Fibroblast of peridontal ligament (primary cell): ENCODE data around the gene TBCCD1.

Experiments
- DNase-seq: peaks from one replicate; pipeline ENCODE4 v3.0.0-alpha.2; 2010; ENCODE audit errors: extremely low read depth

Gene TBCCD1, protein sequence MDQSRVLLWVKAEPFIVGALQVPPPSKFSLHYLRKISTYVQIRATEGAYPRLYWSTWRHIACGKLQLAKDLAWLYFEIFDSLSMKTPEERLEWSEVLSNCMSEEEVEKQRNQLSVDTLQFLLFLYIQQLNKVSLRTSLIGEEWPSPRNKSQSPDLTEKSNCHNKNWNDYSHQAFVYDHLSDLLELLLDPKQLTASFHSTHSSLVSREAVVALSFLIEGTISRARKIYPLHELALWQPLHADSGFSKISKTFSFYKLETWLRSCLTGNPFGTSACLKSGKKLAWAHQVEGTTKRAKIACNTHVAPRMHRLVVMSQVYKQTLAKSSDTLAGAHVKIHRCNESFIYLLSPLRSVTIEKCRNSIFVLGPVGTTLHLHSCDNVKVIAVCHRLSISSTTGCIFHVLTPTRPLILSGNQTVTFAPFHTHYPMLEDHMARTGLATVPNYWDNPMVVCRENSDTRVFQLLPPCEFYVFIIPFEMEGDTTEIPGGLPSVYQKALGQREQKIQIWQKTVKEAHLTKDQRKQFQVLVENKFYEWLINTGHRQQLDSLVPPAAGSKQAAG

GRCh38 chr3:186567072-186567921 is at the start of gene TBCCD1:
Gene TBCCD1, minus strand, starts transcription at chr3:186567339. Its CDS starts 3,010 bp downstream, at chr3:186564329.
- DNase-seq, result peak; percentile 82

DNA sequence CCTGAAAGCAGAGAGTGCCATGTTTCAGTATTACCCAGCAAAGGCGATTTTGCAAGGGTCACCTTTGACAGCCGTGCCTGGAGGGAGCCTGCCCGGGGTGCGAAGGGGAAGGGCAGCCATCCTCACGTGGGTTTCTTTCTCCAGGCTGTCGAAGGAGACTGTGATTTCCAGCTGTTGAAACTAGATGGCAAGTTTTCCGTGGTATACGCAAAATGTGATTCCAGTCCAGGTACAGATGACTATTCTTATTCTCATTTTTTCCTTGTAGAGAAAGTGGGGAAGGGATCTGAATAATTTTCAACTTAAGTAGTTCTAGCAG is 49.1 kb upstream of the TBCCD1 start:
- DNase-seq, result no peak

- peak; percentile 74 for DNase-seq
Measured at GRCh38 chr3:186614597-186615483, 47.7 kb upstream of the TBCCD1 start.

DNA sequence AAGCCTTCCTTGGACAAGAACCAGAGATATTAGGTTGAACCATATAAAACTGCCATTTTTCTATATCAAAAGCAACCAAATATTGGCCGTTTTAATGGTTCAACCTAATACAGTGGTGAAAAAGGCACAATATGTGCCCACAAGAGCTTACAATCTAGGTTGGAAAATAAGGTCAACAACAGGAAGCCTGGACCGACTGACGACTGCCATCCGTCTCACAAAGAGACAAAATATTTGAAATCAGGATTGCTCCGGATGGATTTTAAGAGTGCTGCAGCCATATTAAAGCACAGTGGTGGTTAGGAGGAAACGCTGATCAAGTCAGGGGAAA is 47.1 kb upstream of the TBCCD1 start:
- no peak for DNase-seq

GRCh38 chr3:186613637-186614265 is 46.6 kb upstream of the TBCCD1 start:
- no peak for DNase-seq

DNA sequence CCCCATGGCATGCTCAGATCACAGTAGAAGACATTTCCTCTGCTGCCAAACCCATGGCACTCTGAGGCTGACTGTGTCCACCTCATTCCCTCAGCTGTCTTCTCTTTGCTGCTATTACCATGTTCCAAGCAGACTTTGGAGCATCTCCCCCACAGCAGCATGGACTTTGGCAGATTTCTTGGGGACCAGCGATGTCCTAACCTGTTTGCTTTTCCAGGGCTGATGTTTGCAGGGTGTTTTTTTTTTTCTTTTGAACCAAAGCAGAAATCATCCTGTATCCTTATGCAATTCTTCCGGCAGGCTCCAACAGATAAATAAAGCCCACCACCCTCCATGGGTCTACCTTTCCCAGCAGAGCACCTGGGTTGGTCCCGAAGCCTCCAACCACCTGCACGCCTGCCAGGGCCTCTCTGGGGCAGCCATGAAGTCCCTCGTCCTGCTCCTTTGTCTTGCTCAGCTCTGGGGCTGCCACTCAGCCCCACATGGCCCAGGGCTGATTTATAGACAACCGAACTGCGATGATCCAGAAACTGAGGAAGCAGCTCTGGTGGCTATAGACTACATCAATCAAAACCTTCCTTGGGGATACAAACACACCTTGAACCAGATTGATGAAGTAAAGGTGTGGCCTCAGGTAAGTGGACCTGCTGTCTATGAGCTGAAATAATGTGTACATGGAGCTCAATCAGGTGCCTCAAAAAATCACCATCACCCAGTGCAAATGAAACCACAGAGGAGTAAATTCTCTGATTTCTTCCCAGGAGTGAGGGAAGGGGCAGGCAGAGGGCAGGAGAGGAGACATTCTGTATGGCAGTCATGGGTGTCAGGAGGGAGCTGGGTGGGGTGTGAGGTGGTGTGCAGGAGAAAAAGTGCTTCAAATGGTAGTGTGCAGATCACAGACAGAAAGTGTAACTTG is 45.8 kb upstream of the TBCCD1 start, which contains the start of gene AHSG:
TSS of gene AHSG (plus strand) at position 340 of the 916 bp plus-strand sequence. CDS start at position 422, 82 bp downstream.
- DNase-seq, result no peak

- no peak for DNase-seq
Measured at GRCh38 chr3:186612065-186612464, 44.9 kb upstream of the TBCCD1 start.

DNA sequence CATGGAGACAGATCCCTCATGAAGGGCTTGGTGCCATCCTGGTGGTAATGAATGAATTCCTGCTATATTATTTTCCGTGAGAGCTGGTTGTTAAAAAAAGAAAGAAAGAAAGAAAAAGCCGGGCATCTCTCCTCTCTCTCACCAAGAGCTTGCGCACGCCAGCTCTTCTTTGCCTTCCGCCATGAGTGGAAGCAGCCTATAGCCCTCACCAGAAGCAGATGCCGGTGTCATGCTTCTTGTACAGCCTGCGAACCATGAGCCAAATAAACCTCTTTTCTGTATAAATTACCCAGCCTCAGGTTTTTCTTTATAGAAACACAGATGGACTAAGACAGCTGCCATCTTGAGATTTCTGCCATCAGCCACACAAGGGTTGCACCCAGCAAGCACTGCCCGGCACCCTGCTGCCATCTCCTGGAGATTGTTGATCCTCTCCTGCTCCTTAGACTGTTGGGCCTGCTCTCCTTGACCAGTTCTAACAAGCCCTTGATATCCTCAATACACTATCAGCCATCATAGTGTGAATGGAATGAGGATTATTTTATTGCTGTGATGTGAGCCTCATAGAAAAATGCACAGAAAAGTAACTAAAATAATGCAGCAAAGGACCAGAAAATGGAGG is 42.2 kb upstream of the TBCCD1 start:
- no peak for DNase-seq

GRCh38 chr3:186608624-186609215 is 41.6 kb upstream of the TBCCD1 start:
- no peak for DNase-seq

DNA sequence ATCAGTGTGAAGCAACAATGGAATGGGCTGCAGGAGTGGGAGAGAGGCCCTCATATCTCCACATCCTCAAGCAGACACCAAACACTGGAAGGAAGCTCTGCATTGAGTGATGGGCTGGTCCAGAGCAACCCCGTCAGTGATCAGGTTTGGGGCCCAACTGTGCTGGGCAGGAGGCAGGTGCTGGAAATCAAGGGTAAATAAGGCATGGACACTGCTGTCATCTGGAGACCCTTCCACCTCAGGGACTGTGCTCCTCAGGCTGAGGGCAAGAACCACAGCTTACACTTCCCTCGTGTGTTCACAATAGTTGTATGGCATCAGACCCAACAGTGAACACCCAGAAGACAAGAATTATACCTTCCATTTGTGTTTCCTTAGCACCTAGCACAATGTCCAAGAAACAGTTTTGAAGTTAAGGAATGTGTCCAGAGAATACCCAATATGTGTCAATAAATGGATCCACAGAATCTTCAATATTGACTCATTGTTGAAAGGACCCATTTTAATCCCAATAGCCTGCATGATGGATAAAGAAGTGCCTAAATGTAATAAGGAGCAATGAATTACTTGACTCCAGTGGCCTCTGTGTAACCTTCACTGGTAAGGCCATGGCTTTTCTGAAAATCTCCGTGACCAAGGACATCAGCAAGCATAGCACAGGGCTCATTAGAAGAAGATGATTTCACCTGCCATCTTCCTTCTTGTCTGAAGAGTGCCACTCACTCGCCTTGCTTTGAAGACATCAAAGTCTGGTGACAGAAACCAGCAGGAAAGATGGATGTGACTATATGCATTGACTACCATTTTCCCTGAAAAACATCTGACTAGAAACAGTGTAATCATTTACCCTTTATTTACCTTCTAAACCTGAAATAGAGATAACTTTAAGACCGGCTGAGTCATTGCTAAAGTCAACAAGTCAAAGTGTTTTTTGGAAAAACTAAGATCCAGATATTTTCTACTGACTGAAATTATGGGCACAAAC is 38.7 kb upstream of the TBCCD1 start:
- DNase-seq, result no peak

DNA sequence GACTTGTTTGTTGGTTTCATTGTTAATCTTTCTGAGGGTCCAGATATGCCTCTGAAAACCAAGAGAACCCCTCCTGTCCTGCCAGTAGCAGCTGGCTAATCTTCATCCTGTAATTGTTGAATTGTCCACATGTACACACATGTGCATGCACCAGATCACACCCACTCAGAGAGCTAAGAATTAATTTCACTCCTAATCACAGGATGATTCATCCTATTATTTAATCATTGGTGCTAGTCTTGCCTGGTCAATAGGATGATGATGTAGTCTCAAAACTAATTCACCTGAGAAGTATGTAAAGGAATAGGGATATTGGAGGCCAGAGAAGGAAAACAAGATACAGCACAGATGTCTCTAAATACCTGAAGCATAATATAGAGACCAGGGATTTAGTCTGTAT is 37.9 kb upstream of the TBCCD1 start:
- no peak for DNase-seq

DNA sequence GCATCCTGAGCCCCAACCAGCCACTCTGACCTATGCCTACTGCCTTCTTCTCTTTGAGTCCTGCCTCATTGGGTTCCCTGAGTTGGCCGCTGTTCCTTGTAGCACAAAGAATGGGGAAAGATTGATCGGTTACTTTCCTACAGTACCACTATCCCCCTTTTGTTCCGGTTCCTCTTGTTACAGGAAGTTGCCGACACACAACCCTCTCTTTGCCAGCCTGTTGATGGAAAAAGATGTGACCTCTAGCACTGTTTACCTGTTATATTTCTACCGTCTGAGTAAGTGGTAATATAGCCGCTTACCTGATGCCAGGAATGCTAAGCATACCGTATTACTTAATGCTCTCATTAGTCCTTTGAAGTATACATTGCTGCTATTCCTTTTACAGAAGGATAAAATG is 36.0 kb upstream of the TBCCD1 start:
- no peak for DNase-seq

- no peak for DNase-seq
Measured at GRCh38 chr3:186600896-186601295, 33.8 kb upstream of the TBCCD1 start.

- no peak for DNase-seq
Measured at GRCh38 chr3:186599785-186600166, 32.6 kb upstream of the TBCCD1 start.

DNA sequence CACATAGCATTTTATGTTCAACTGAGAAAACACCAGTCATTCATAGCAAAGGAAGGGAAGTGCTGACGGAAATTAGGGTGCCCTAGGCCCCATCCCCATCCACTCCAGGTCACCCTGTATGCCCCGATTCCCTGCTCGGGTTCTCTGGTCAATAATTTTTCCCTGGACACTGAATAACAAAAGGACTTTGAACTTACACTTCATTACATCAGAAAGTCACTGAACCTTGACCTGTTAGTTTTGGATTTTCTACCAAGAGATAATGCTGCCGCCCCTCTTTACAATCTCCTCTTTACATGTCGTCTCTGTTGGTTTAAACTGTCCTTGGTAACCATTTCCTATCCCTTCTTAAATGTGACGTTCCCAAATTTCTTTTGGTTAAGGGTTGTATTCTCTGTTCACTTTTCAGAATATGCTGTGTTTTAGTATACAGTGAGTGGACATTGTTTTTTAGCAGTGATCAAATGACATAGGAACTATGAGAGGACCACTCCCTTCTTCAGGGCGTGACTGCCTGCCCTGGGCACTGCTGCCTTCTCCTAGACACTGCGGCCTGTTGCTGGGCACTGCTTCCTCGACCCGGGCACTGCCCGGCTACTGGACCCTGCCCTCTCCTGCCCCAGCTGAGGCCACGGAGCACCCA is 32.1 kb upstream of the TBCCD1 start:
- DNase-seq, result no peak

DNA sequence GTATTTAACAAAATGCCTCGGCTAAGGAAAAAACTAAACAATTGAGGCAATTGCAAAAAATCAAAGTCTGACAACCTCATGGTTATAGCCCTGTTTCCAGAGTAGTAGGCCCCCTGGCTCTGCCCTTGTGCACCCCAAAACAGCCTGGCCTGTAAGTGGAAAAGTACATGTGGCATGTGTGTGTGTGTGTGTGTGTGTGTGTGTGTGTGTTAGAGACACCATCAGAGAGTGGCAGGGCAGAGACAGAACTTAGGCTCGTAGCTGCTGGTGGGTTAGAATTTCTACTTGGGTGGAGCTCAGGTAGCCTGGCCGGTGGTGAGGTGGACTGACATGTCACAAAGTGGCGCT is 31.6 kb upstream of the TBCCD1 start:
- no peak for DNase-seq

- DNase-seq, result peak; percentile 49
Measured at GRCh38 chr3:186598108-186598784, 31.1 kb upstream of the TBCCD1 start.
